Measurements from ENCODE around the gene GSC2.

GRCh38 chr22:19110064-19110458, 40.0 kb downstream of the GSC2 start:
- TF ChIP-seq POLR2AphosphoS5 (IDR thresholded peaks at IDR 0.05) (no peak), CTCF (IDR thresholded peaks at IDR 0.05) (no peak), EP300 (IDR thresholded peaks at IDR 0.05) (no peak)

All from suprapubic skin (tissue), 4 donors.